H1 (cell line): ENCODE data around the gene LGALS16. TPM values are rescaled to one million over a fixed set of nuclear protein-coding genes. Genes with fewer than 3 reads are reported as not detected.
A peak's percentile ranks its signal among the peaks of the same experiment; 100 is the strongest.

ENCODE experiments used
- CTCF ChIA-PET: fragments of 300-600 bp; sonication (Branson Sonifier 250); formaldehyde crosslinking; loops from one replicate; lab custom pipeline; 2021; ENCODE audit not compliant: partially characterized antibody; lab: Charles Lee
- POLR2A ChIA-PET: fragments of 300-600 bp; sonication (Branson Sonifier 250); formaldehyde crosslinking; loops from one replicate; lab custom pipeline; 2021; ENCODE audit warnings: inconsistent platforms; ENCODE audit not compliant: partially characterized antibody; lab: Charles Lee
- DNase-seq, 2 experiments: peaks; one replicate each; pipeline versions ENCODE4 v3.0.0 to v3.0.0-alpha.2; 2010 to 2022; ENCODE audit warnings: low spot score in 2 of 2, low read depth in 1 of 2, mixed read lengths in 1 of 2
- FAIRE-seq: peaks from 2 replicates; lab custom pipeline; 2011; peaks lifted over from hg19 to GRCh38; lab: Jason Lieb, UNC
- H2AFZ ChIP-seq: 2 replicates; pipeline ENCODE4 v1.8.1; 2012; ENCODE audit warnings: low read length, inconsistent platforms
- H2AK5ac ChIP-seq: 2 replicates; pipeline ENCODE4 v1.6.1; 2013; ENCODE audit warnings: low read depth, low read length
- H2BK120ac ChIP-seq: replicated peaks from 2 replicates; pipeline ENCODE3; 2013; ENCODE audit warnings: low read depth, low read length, inconsistent platforms
- H2BK12ac ChIP-seq: 2 replicates; pipeline ENCODE4 v1.6.1; 2013; ENCODE audit warnings: low read depth, low read length
- H2BK15ac ChIP-seq: 2 replicates; pipeline ENCODE4 v1.6.1; 2013; ENCODE audit warnings: low read length
- H2BK20ac ChIP-seq: 2 replicates; pipeline ENCODE4 v1.6.1; 2013; ENCODE audit warnings: low read length
- H2BK5ac ChIP-seq: 2 replicates; pipeline ENCODE4 v1.6.1; 2013; ENCODE audit warnings: low read depth, low read length
- H3K14ac ChIP-seq: 2 replicates; pipeline ENCODE4 v1.6.1; 2013; ENCODE audit warnings: inconsistent platforms; ENCODE audit not compliant: insufficient read length
- H3K18ac ChIP-seq: 2 replicates; pipeline ENCODE4 v1.6.1; 2013; ENCODE audit warnings: low read length; ENCODE audit errors: extremely low read depth
- H3K23ac ChIP-seq: 2 replicates; pipeline ENCODE4 v1.6.1; 2013; ENCODE audit warnings: inconsistent platforms; ENCODE audit not compliant: insufficient read length
- H3K23me2 ChIP-seq: 2 replicates; pipeline ENCODE4 v1.6.1; 2013; ENCODE audit warnings: low read depth, low read length
- H3K27ac ChIP-seq: 2 replicates; pipeline ENCODE4 v1.6.1; 2011; ENCODE audit warnings: low read depth, low read length, inconsistent platforms
- H3K27me3 ChIP-seq, 4 experiments: replicated peaks in 1 of 4; 1 replicate in 1 of 4; 2 replicates in 3 of 4; pipeline versions ENCODE4 v1.6.1 to v1.8.1; 2011 to 2013; ENCODE audit warnings: low read length in 3 of 4, mild to moderate bottlenecking in 3 of 4, inconsistent platforms in 2 of 4, mixed read lengths in 2 of 4, moderate library complexity in 1 of 4; ENCODE audit not compliant: control insufficient read depth in 3 of 4, insufficient read depth in 3 of 4; ENCODE audit errors: extremely low read depth in 1 of 4
- H3K36me3 ChIP-seq, 4 experiments: 2 replicates each; pipeline versions ENCODE4 v1.6.1 to v1.8.1; 2011 to 2013; ENCODE audit warnings: mild to moderate bottlenecking in 4 of 4, low read length in 3 of 4, moderate library complexity in 2 of 4, control low read depth in 1 of 4, inconsistent platforms in 1 of 4; ENCODE audit not compliant: insufficient read depth in 4 of 4, control insufficient read depth in 2 of 4
- H3K4ac ChIP-seq: replicated peaks from 2 replicates; pipeline ENCODE3; 2013; ENCODE audit warnings: low read length, low read depth, mixed read lengths, inconsistent platforms; ENCODE audit not compliant: insufficient read length
- H3K4me1 ChIP-seq, 4 experiments: replicated peaks in 1 of 4; 1 replicate in 1 of 4; 2 replicates in 3 of 4; pipeline versions ENCODE4 v1.6.1 to v1.8.1; 2011 to 2013; ENCODE audit warnings: low read length in 3 of 4, inconsistent platforms in 2 of 4, mixed read lengths in 1 of 4; ENCODE audit not compliant: insufficient read depth in 4 of 4, control insufficient read depth in 3 of 4
- H3K4me2 ChIP-seq, 2 experiments: 2 replicates each; pipeline versions ENCODE4 v1.6.1 to v1.8.1; 2011 to 2013; ENCODE audit warnings: low read depth in 2 of 2, low read length in 2 of 2, control low read depth in 1 of 2, inconsistent platforms in 1 of 2, mild to moderate bottlenecking in 1 of 2; ENCODE audit not compliant: insufficient read depth in 1 of 2
- H3K4me3 ChIP-seq, 4 experiments: fragments of 200-600, 300-600 bp in 1 of 4; sonication (generic), shearing (Covaris generic), sonication (Bioruptor Twin) in 1 of 4; 2 replicates each; pipeline versions ENCODE4 v1.5.1 to v1.8.1; 2011 to 2016; ENCODE audit warnings: low read length in 4 of 4, low read depth in 3 of 4, control low read depth in 2 of 4, inconsistent platforms in 2 of 4, mild to moderate bottlenecking in 2 of 4, mixed read lengths in 1 of 4, moderate library complexity in 1 of 4; ENCODE audit not compliant: insufficient read depth in 2 of 4; ENCODE audit errors: extremely low read depth in 1 of 4
- H3K56ac ChIP-seq: replicated peaks from 2 replicates; pipeline ENCODE3; 2013; ENCODE audit warnings: low read depth, mild to moderate bottlenecking, mixed read lengths, low read length, inconsistent platforms; ENCODE audit not compliant: insufficient read length
- H3K79me1 ChIP-seq: 2 replicates; pipeline ENCODE4 v1.6.1; 2013; ENCODE audit warnings: low read depth, low read length, control low read depth
- H3K79me2 ChIP-seq, 2 experiments: 2 replicates each; pipeline versions ENCODE4 v1.6.1 to v1.8.1; 2012 to 2013; ENCODE audit warnings: low read length in 2 of 2, mild to moderate bottlenecking in 2 of 2, inconsistent platforms in 1 of 2; ENCODE audit not compliant: insufficient read depth in 2 of 2, control insufficient read depth in 1 of 2
- H3K9ac ChIP-seq, 4 experiments: replicated peaks in 1 of 4; 1 replicate in 1 of 4; 2 replicates in 3 of 4; pipeline versions ENCODE4 v1.6.1 to v1.8.1; 2011 to 2013; ENCODE audit warnings: low read depth in 3 of 4, low read length in 3 of 4, control low read depth in 2 of 4, mild to moderate bottlenecking in 2 of 4, moderate library complexity in 2 of 4, inconsistent platforms in 1 of 4; ENCODE audit errors: extremely low read depth in 1 of 4
- H3K9me3 ChIP-seq, 2 experiments: 2 replicates each; pipeline versions ENCODE4 v1.6.1 to v1.8.1; 2012 to 2013; ENCODE audit warnings: mild to moderate bottlenecking in 2 of 2, moderate library complexity in 2 of 2, control low read depth in 1 of 2, inconsistent platforms in 1 of 2, low read depth in 1 of 2, low read length in 1 of 2, mixed read lengths in 1 of 2; ENCODE audit not compliant: insufficient read depth in 2 of 2
- H4K20me1 ChIP-seq, 2 experiments: replicated peaks in 1 of 2; 2 replicates each; pipeline versions ENCODE3 to v1.8.1; 2011 to 2013; ENCODE audit warnings: inconsistent platforms in 2 of 2, low read length in 2 of 2, mild to moderate bottlenecking in 1 of 2; ENCODE audit not compliant: insufficient read depth in 2 of 2, control insufficient read depth in 1 of 2
- H4K5ac ChIP-seq: 2 replicates; pipeline ENCODE4 v1.6.1; 2013; ENCODE audit warnings: low read length, low read depth, mixed read lengths, inconsistent platforms; ENCODE audit not compliant: insufficient read length
- H4K8ac ChIP-seq: 2 replicates; pipeline ENCODE4 v1.8.0; 2013; ENCODE audit warnings: mild to moderate bottlenecking, moderate library complexity, low read length, inconsistent platforms; ENCODE audit not compliant: insufficient read depth; ENCODE audit errors: extremely low read depth
- H4K91ac ChIP-seq: replicated peaks from 2 replicates; pipeline ENCODE3; 2013; ENCODE audit warnings: low read length, mixed read lengths, inconsistent platforms; ENCODE audit not compliant: insufficient read length
- CHD2 ChIP-seq: IDR thresholded peaks from 2 replicates; pipeline ENCODE4 v1.6.1; 2012; ENCODE audit warnings: low read length, improper control_type of control experiment
- EP300 ChIP-seq, 2 experiments: IDR thresholded peaks; 1 replicate in 1 of 2; 2 replicates in 1 of 2; pipeline ENCODE4 v1.6.1; 2011 to 2012; ENCODE audit warnings: low read depth in 2 of 2, low read length in 2 of 2, mild to moderate bottlenecking in 2 of 2, borderline replicate concordance in 1 of 2, inconsistent platforms in 1 of 2, moderate library complexity in 1 of 2
- KDM4A ChIP-seq: IDR thresholded peaks from one replicate; pipeline ENCODE4 v1.7.1; 2012; ENCODE audit warnings: low read depth, mild to moderate bottlenecking, moderate library complexity, low read length, inconsistent platforms; ENCODE audit not compliant: severe bottlenecking
- SIRT6 ChIP-seq: IDR thresholded peaks from one replicate; pipeline ENCODE4 v1.7.1; 2012; ENCODE audit warnings: low read length, inconsistent platforms
- YY1 ChIP-seq: IDR thresholded peaks from 2 replicates; pipeline ENCODE4 v1.6.1; 2011; ENCODE audit warnings: low read depth, mild to moderate bottlenecking, low read length
- WGBS, 2 experiments: shearing (Covaris generic) in 1 of 2; methylation state at CpG; one replicate each; pipeline versions ENCODE4 v1.1.6 to v1.1.7; 2013 to 2015; ENCODE audit warnings: low lambda C conversion rate in 2 of 2, mixed read lengths in 2 of 2, inconsistent platforms in 1 of 2, low coverage in 1 of 2, missing lambda C conversion rate in 1 of 2; ENCODE audit not compliant: insufficient replicate concordance in 2 of 2, insufficient coverage in 1 of 2, insufficient read length in 1 of 2; ENCODE audit errors: extremely low coverage in 1 of 2, missing lambda C conversion rate in 1 of 2; 5-methylcytosine and 5-hydroxymethylcytosine counted together
- polyA plus RNA-seq, 7 experiments: library from polyadenylated mRNA; depleted of rRNA in 3 of 7; stranded (reverse) in 5 of 7; unstranded in 2 of 7; fragments of >200 nt in 5 of 7; fragments of 200-250 nt in 2 of 7; gene quantifications; 1 replicate in 5 of 7; 2 replicates in 1 of 7; 4 replicates in 1 of 7; pipeline versions ENCODE4 v1.2.1 to v1.2.3, GENCODE V29; 2011 to 2013; ENCODE audit warnings: missing spikeins in 2 of 7, mixed read lengths in 2 of 7
- total RNA-seq: library from RNA; stranded (reverse); fragmentation: NEBNext Ultra II Directional; extraction: Animal tissue kit (Norgen Biotek cat#: 25700); gene quantifications from 2 replicates; pipeline ENCODE4 v1.2.1, GENCODE V29; 2021

Gene LGALS16
- total and polyA plus RNA-seq, 2 of the 8 experiments (the other 6 are each of a cell fraction or from before 2014, with no cell fraction given) = not detected

DNA sequence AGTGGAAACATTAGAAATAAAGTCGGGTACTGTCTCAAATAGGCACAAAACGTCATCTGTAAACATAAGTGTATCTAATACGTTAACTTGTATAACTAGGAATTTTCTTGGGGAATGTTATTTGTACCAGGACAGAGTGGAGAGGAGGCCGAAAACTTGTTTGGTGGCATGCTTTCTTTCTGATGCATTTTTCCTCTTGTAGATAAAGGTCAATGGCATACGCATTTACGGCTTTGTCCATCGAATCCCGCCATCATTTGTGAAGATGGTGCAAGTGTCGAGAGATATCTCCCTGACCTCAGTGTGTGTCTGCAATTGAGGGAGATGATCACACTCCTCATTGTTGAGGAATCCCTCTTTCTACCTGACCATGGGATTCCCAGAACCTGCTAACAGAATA, 48.7 kb upstream of the LGALS16 start:
- H3K18ac ChIP-seq = peak overlapping the region; percentile 42; the same call in 1 of the 2 replicates
- ChIA-PET POLR2A (no interaction called here), CTCF (no interaction called here)
- no peaks in the 10 kb centered on the region for H3K36me3 ChIP-seq
- peaks cover 0 to 5% (median 0%) of the 10 kb centered on the region in 4 experiments; a peak in 3 of 7 replicates for H3K4me1 ChIP-seq
- TF ChIP-seq KDM4A (no peak), SIRT6 (no peak), EP300 (IDR thresholded peaks at IDR 0.05; ENCODE audit: borderline replicate concordance in 1 of 2, low read depth in 2 of 2, low read length in 2 of 2) (no peak), YY1 (no peak), CHD2 (no peak)
- WGBS, 2 experiments = 91% methylated on average over 9 of the region's 9 CpGs; no CpG with 5 or more reads in 1 of the 2 experiments
- H3K9ac ChIP-seq = no peak overlapping the region
- H2BK120ac ChIP-seq = no peak overlapping the region
- no peak overlapping the region for H3K4me3 ChIP-seq
- H3K9me3 ChIP-seq = no peaks in the 10 kb centered on the region
- no peak overlapping the region for H2BK12ac ChIP-seq
- H3K23me2 ChIP-seq = peaks cover 2% of the 10 kb centered on the region; the same call in 1 of the 2 replicates
- H3K79me1 ChIP-seq = no peaks in the 10 kb centered on the region
- H2BK5ac ChIP-seq = no peak overlapping the region
- no peak overlapping the region; a peak in 1 of 4 replicates for H3K4me2 ChIP-seq
- peaks cover 0 to 3% of the 10 kb centered on the region in 2 experiments for H4K20me1 ChIP-seq
- no peak overlapping the region; the same call in 1 of the 2 replicates for H2AFZ ChIP-seq
- H4K91ac ChIP-seq = no peak overlapping the region
- H2BK20ac ChIP-seq = no peak overlapping the region
- no peaks in the 10 kb centered on the region; a peak in 1 of 7 replicates for H3K27me3 ChIP-seq
- H3K27ac ChIP-seq = no peak overlapping the region
- no peak overlapping the region for H3K4ac ChIP-seq
- no peak overlapping the region for H4K5ac ChIP-seq
- H3K56ac ChIP-seq = no peak overlapping the region
- H4K8ac ChIP-seq = no peak overlapping the region
- no peak overlapping the region for H3K23ac ChIP-seq
- H3K14ac ChIP-seq = no peak overlapping the region
- H2AK5ac ChIP-seq = no peak overlapping the region
- no peak for DNase-seq
- no peak for FAIRE-seq
- no peak overlapping the region for H2BK15ac ChIP-seq
- H3K79me2 ChIP-seq = no peaks in the 10 kb centered on the region
